Sigmoid colon (tissue), 7 donors: ENCODE results near the gene FAM24B. TPM values are rescaled to one million over a fixed set of nuclear protein-coding genes. Genes with fewer than 3 reads are reported as not detected.

Experiments used
- DNase-seq: peaks from one replicate; pipeline ENCODE4 v3.0.0-alpha.2; 2019
- H3K27ac ChIP-seq, 4 donors: fragments of 200-600 bp; sonication (generic); one replicate each; pipeline ENCODE4 v1.5.1; 2016 to 2019; ENCODE audit warnings: mild to moderate bottlenecking in 1 of 4
- H3K27me3 ChIP-seq, 3 donors: fragments of 200-600 bp; sonication (generic); one replicate each; pipeline ENCODE4 v1.5.1; 2019; ENCODE audit warnings: mild to moderate bottlenecking in 1 of 3
- H3K36me3 ChIP-seq, 4 donors: fragments of 200-600 bp; sonication (generic); one replicate each; pipeline ENCODE4 v1.5.1; 2016 to 2019
- H3K4me1 ChIP-seq, 4 donors: fragments of 200-600 bp; sonication (generic); one replicate each; pipeline ENCODE4 v1.5.1; 2017 to 2019
- H3K4me3 ChIP-seq, 4 donors: fragments of 200-600 bp; sonication (generic); one replicate each; pipeline ENCODE4 v1.5.1; 2017 to 2019; ENCODE audit warnings: mild to moderate bottlenecking in 2 of 4, moderate library complexity in 1 of 4
- H3K9me3 ChIP-seq, 4 donors: fragments of 200-600 bp in 3 of 4; sonication (generic) in 3 of 4; one replicate each; pipeline versions ENCODE4 v1.5.1 to v1.6.1; 2013 to 2019
- CTCF ChIP-seq, 4 experiments: fragments of 450-650 bp in 3 of 4; fragments of 200-600 bp in 1 of 4; IDR thresholded peaks; one replicate each; pipeline ENCODE4 v1.5.1; 2016 to 2019; ENCODE audit warnings: antibody characterized with exemption in 4 of 4, mild to moderate bottlenecking in 3 of 4, moderate library complexity in 2 of 4
- EP300 ChIP-seq, 4 donors: sonication (generic); formaldehyde crosslinking; IDR thresholded peaks; one replicate each; pipeline ENCODE4 v1.6.1; 2017; ENCODE audit warnings: antibody characterized with exemption in 4 of 4
- POLR2A ChIP-seq, 2 donors: fragments of 450-650 bp; IDR thresholded peaks; one replicate each; pipeline ENCODE4 v1.6.1; 2016; ENCODE audit warnings: antibody characterized with exemption in 2 of 2, mild to moderate bottlenecking in 2 of 2, moderate library complexity in 2 of 2
- POLR2AphosphoS5 ChIP-seq, 4 donors: sonication (generic); formaldehyde crosslinking; IDR thresholded peaks; one replicate each; pipeline ENCODE4 v1.6.1; 2017; ENCODE audit warnings: antibody characterized with exemption in 4 of 4
- WGBS, 2 donors: extraction: QIAGEN DNeasy Blood & Tissue Kit; methylation state at CpG; one replicate each; pipeline ENCODE4 v1.1.7; 2013; 5-methylcytosine and 5-hydroxymethylcytosine counted together
- intact Hi-C: fragments of 100-400 bp; cut with DNase I; formaldehyde crosslinking; loops from one replicate; pipeline ENCODE4 v1.15.1; 2023
- polyA plus RNA-seq, 3 donors: library from polyadenylated mRNA; stranded (reverse); fragments of 200-250 nt; gene quantifications; one replicate each; pipeline ENCODE4 v1.2.3, GENCODE V29; 2013
- total RNA-seq, 4 donors: library from RNA; depleted of rRNA; stranded (reverse); fragments of >200 nt; gene quantifications; one replicate each; pipeline ENCODE4 v1.1.0, GENCODE V29; 2016
- donor health status: healthy with polysubstance abuse.
- donor health status: Bipolar disorder and iron deficiency.
- donor health status: healthy.

FAM24B gene
- total and polyA plus RNA-seq, 7 donors: 0.99 to 4.6 (median 4.3) TPM; not detected in 3

GRCh38 chr10:122864901-122865300, 14.5 kb downstream of the FAM24B start:
- H3K27ac ChIP-seq: no peak overlapping the region
- 93 to 97% methylated on average over 1 of the region's 1 CpG for WGBS, 2 donors
- intact Hi-C loops: no loop called here
- H3K27me3 ChIP-seq: no peaks in the 10 kb centered on the region
- DNase-seq: no peak
- H3K4me1 ChIP-seq: no peaks in the 10 kb centered on the region
- no peak overlapping the region for H3K4me3 ChIP-seq
- H3K9me3 ChIP-seq: no peaks in the 10 kb centered on the region
- TF ChIP-seq EP300 (IDR thresholded peaks at IDR 0.05): no peak
- no peak for TF ChIP-seq POLR2A (IDR thresholded peaks at IDR 0.05)
- TF ChIP-seq POLR2AphosphoS5 (IDR thresholded peaks at IDR 0.05): no peak
- TF ChIP-seq CTCF (IDR thresholded peaks at IDR 0.05): no peak
- H3K36me3 ChIP-seq: no peaks in the 10 kb centered on the region

GRCh38 chr10:122864194-122864592, 15.2 kb downstream of the FAM24B start:
- no peak for TF ChIP-seq CTCF (IDR thresholded peaks at IDR 0.05)
- no peak for TF ChIP-seq POLR2AphosphoS5 (IDR thresholded peaks at IDR 0.05)
- no peak for TF ChIP-seq EP300 (IDR thresholded peaks at IDR 0.05)
- TF ChIP-seq POLR2A (IDR thresholded peaks at IDR 0.05): no peak
- intact Hi-C loops: no loop called here
- 97 to 98% methylated on average over 2 of the region's 2 CpGs for WGBS, 2 donors
- H3K4me3 ChIP-seq: no peak overlapping the region
- DNase-seq: no peak
- no peaks in the 10 kb centered on the region for H3K9me3 ChIP-seq
- no peaks in the 10 kb centered on the region for H3K4me1 ChIP-seq
- no peak overlapping the region for H3K27ac ChIP-seq
- H3K36me3 ChIP-seq: no peaks in the 10 kb centered on the region
- H3K27me3 ChIP-seq: no peaks in the 10 kb centered on the region

GRCh38 chr10:122863216-122864193, 15.9 kb downstream of the FAM24B start:
- DNase-seq: no peak
- intact Hi-C loops: no loop called here
- Histone ChIP-seq H3K27ac (no peak overlapping the region), H3K9me3 (no peaks in the 10 kb centered on the region), H3K4me1 (no peaks in the 10 kb centered on the region), H3K27me3 (no peaks in the 10 kb centered on the region), H3K4me3 (no peak overlapping the region), H3K36me3 (no peaks in the 10 kb centered on the region)
- TF ChIP-seq EP300 (IDR thresholded peaks at IDR 0.05) (no peak), POLR2AphosphoS5 (IDR thresholded peaks at IDR 0.05) (no peak), POLR2A (IDR thresholded peaks at IDR 0.05) (no peak), CTCF (IDR thresholded peaks at IDR 0.05) (no peak)
- 94 to 99% methylated on average over 2 of the region's 2 CpGs for WGBS, 2 donors

GRCh38 chr10:122861711-122862161, 17.6 kb downstream of the FAM24B start:
- Histone ChIP-seq H3K27ac (no peak overlapping the region), H3K4me1 (no peaks in the 10 kb centered on the region), H3K27me3 (no peaks in the 10 kb centered on the region), H3K36me3 (no peaks in the 10 kb centered on the region), H3K9me3 (no peaks in the 10 kb centered on the region), H3K4me3 (no peak overlapping the region)
- intact Hi-C loops: no loop called here
- WGBS, 2 donors: 72 to 84% methylated on average over 1 of the region's 1 CpG
- DNase-seq: no peak
- no peak for TF ChIP-seq EP300 (IDR thresholded peaks at IDR 0.05)
- no peak for TF ChIP-seq CTCF (IDR thresholded peaks at IDR 0.05)
- no peak for TF ChIP-seq POLR2AphosphoS5 (IDR thresholded peaks at IDR 0.05)
